Measurements from ENCODE around the gene NCCRP1.

The NCCRP1 gene

DNA sequence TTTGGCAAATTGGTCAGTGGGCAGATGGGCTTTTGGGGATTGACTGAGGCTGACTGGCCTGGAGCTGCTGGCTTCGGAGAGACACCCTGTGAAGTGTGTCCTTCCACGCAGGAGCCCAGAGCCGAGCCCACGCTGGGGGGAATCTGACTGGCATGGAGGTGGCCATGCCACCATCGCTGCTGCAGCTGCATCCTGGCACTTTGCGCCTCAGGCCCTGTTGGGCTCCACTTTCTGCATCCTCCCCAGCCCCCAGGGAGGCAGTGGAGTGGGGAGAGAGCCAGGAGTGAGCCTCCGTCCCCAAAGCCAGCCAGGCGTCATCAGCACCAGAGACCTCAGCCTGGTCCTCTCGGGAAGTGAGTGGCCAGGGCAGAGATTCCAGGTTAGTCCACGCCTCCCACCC lies 17.0 kb upstream of the NCCRP1 start:
- Histone ChIP-seq H3K36me3 (peaks cover 54% of the 10 kb centered on the region), H3K27me3 (ENCODE audit: insufficient read depth, low read depth, severe bottlenecking) (no peaks in the 10 kb centered on the region)
- TF ChIP-seq, protein P1, sequence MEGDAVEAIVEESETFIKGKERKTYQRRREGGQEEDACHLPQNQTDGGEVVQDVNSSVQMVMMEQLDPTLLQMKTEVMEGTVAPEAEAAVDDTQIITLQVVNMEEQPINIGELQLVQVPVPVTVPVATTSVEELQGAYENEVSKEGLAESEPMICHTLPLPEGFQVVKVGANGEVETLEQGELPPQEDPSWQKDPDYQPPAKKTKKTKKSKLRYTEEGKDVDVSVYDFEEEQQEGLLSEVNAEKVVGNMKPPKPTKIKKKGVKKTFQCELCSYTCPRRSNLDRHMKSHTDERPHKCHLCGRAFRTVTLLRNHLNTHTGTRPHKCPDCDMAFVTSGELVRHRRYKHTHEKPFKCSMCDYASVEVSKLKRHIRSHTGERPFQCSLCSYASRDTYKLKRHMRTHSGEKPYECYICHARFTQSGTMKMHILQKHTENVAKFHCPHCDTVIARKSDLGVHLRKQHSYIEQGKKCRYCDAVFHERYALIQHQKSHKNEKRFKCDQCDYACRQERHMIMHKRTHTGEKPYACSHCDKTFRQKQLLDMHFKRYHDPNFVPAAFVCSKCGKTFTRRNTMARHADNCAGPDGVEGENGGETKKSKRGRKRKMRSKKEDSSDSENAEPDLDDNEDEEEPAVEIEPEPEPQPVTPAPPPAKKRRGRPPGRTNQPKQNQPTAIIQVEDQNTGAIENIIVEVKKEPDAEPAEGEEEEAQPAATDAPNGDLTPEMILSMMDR (IDR thresholded peaks at IDR 0.05; ENCODE audit: low read depth, low read length) = no peak

DNA sequence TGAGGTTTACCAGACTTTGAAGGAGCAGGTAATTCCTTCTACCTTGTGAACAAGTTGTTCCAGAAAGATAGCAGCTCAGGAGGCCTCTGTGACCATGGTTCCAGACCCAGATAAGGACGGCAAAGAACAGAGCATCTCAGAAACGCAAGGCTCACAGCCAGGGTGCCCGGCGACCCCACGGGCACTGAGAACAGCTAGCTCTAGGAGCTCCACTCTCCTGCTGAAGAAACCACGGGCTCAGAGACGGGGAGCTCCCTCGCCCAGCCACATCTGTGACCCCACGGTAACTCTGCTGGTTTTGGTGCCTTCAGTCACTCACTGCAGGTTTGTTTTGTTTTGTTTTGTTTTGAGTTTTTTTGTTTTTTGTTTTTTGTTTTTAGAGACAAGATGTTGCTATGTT lies 16.0 kb upstream of the NCCRP1 start:
- TF ChIP-seq, protein P1 (IDR thresholded peaks at IDR 0.05; ENCODE audit: low read depth, low read length) = no peak
- no peak for DNase-seq
- Histone ChIP-seq H3K36me3 (peaks cover 46% of the 10 kb centered on the region), H3K4me3 (ENCODE audit: low read depth, low read length) (no peak overlapping the region), H3K9me3 (ENCODE audit: severe bottlenecking) (no peaks in the 10 kb centered on the region), H3K27ac (no peak overlapping the region), H3K27me3 (ENCODE audit: insufficient read depth, low read depth, severe bottlenecking) (no peaks in the 10 kb centered on the region)

More for the DNA sequence above, 17.0 kb upstream of the NCCRP1 start:
- Histone ChIP-seq H3K27ac (no peak overlapping the region), H3K4me3 (ENCODE audit: low read depth, low read length) (no peak overlapping the region), H3K9me3 (ENCODE audit: severe bottlenecking) (no peaks in the 10 kb centered on the region)
- DNase-seq = no peak

DNA sequence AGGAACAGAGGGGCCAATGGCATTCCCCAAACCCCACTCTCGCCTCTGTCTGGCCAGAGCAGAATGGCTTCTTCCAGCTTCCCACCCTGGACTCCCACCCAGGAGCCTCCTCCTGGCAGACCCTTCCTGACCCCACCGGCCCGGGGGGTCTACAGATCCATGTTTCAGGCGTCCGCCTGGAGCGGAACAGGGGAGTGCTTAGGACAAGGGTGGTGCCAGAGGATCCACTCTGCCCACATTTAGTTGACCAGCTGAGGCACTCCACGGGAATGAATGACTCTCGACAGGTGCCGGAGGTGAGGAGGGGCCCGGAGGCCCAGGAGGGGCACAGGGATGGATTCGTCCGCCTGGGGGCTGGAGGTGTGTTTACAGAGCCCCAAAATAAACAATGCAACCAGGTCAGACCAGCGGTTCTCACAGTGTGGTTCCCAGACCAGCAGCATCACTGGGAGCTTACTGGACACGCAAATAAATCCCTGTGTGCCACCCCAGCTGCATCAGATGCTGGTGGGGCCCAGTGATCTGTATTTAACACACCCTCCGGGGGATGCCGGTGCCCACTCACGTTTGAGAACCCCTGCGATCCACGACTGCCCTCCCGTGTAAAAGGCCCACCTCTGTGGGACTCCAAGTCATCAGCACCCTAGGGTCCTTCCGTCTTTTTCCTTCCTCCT lies 15.1 kb upstream of the NCCRP1 start:
- H3K27me3 ChIP-seq (ENCODE audit: insufficient read depth, low read depth, severe bottlenecking) = no peaks in the 10 kb centered on the region
- no peak overlapping the region for H3K4me3 ChIP-seq (ENCODE audit: low read depth, low read length)
- H3K36me3 ChIP-seq = peaks cover 37% of the 10 kb centered on the region
- H3K9me3 ChIP-seq (ENCODE audit: severe bottlenecking) = no peaks in the 10 kb centered on the region
- no peak for DNase-seq
- TF ChIP-seq, protein P1 (IDR thresholded peaks at IDR 0.05; ENCODE audit: low read depth, low read length) = no peak
- H3K27ac ChIP-seq = no peak overlapping the region

DNA sequence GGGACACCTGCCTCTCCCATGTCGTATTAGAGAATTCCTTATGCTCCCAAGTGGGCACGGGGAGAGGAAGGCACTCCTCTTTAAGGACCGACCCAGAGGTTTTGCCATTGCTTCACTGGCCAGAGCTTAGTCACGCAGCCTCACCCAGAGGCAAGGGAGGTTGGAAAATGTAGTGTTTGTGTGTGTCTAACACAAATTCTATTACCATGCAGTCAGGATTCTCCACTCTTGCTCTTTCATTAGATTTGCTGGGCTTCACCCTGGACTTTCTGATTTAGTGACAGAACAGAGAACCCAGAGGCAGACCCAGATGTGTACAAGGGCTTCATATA lies 14.6 kb upstream of the NCCRP1 start:
- no peaks in the 10 kb centered on the region for H3K27me3 ChIP-seq (ENCODE audit: insufficient read depth, low read depth, severe bottlenecking)
- TF ChIP-seq, protein P1 (IDR thresholded peaks at IDR 0.05; ENCODE audit: low read depth, low read length) = no peak
- H3K36me3 ChIP-seq = peaks cover 32% of the 10 kb centered on the region
- H3K4me3 ChIP-seq (ENCODE audit: low read depth, low read length) = no peak overlapping the region
- no peak for DNase-seq
- H3K27ac ChIP-seq = no peak overlapping the region
- H3K9me3 ChIP-seq (ENCODE audit: severe bottlenecking) = no peaks in the 10 kb centered on the region

DNA sequence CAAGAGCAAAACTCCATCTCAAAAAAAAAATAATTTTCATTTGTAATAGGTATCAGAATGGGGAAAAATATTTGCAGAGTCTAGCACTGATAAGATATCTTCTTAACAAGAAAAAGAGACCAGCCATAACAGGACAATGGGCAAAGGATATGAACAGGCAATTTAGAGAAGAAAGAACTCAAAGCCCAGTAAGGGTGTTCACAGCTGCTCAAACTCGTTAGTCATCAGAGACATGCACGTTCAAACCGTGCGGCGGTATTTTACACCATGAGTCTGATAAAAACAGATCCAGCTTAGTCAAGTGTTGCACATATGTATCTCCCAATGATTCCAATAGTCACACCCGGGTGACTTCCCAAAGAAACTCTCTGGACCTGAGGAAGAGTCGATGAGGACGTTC lies 13.7 kb upstream of the NCCRP1 start:
- peaks cover 22% of the 10 kb centered on the region for H3K36me3 ChIP-seq
- no peak overlapping the region for H3K27ac ChIP-seq
- H3K9me3 ChIP-seq (ENCODE audit: severe bottlenecking) = no peaks in the 10 kb centered on the region
- no peak overlapping the region for H3K4me3 ChIP-seq (ENCODE audit: low read depth, low read length)
- H3K27me3 ChIP-seq (ENCODE audit: insufficient read depth, low read depth, severe bottlenecking) = no peaks in the 10 kb centered on the region
- TF ChIP-seq, protein P1 (IDR thresholded peaks at IDR 0.05; ENCODE audit: low read depth, low read length) = no peak
- DNase-seq = no peak

DNA sequence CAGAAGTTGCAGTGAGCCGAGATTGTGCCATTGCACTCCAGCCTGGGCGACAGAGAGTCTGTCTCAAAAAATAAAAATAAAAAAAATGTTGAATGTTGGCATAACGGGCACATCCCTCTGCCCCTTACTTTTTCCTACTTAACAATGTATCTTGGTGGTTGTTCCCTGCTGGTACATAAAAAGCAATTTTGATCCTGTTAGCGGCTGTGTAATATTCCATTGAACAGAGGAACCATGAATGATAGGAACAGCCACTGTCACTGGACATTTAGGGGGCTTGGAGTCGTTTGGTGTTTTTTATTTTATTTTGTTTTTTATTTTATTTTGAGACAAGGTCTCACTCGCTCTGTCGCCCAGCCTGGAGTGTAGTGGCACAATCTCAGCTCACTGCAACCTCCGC lies 10.4 kb upstream of the NCCRP1 start:
- Histone ChIP-seq H3K36me3 (no peaks in the 10 kb centered on the region; the same call in 1 of the 2 replicates), H3K4me3 (ENCODE audit: low read depth, low read length) (no peak overlapping the region), H3K27ac (no peak overlapping the region), H3K27me3 (ENCODE audit: insufficient read depth, low read depth, severe bottlenecking) (no peaks in the 10 kb centered on the region), H3K9me3 (ENCODE audit: severe bottlenecking) (no peaks in the 10 kb centered on the region)
- TF ChIP-seq, protein P1 (IDR thresholded peaks at IDR 0.05; ENCODE audit: low read depth, low read length) = no peak
- DNase-seq = no peak
